ENCODE measurements around the gene CABP7.

- TF ChIP-seq CTCF (IDR thresholded peaks at IDR 0.05) (no peak), POLR2A (IDR thresholded peaks at IDR 0.05) (no peak)
Observed at GRCh38 chr22:29758959-29759358, 39.2 kb downstream of the CABP7 start.
